Stimulated activated CD8-positive, alpha-beta memory T cell treated with anti-CD3 and anti-CD28 coated beads, Interleukin-2, amount 100 ng/mL, for 1 hour (primary cell): ENCODE data around the gene ACTN3.
"Not testable (repeated sequence)": the region's sequence is repeated elsewhere in the genome, so short reads cannot be mapped to it uniquely, and the experiment has no call there.

ENCODE experiments used
- DNase-seq, 2 donors: peaks; one replicate each; pipeline ENCODE4 v3.0.0-alpha.2; 2020; ENCODE audit warnings: low read depth in 2 of 2

Gene ACTN3

GRCh38 chr11:66564538-66564937 is 17.8 kb downstream of the ACTN3 start:
- no peak for DNase-seq

- DNase-seq, result no peak
Observed at GRCh38 chr11:66564984-66565383, 18.3 kb downstream of the ACTN3 start.

GRCh38 chr11:66566221-66566620 is 19.5 kb downstream of the ACTN3 start:
- DNase-seq, result no peak

GRCh38 chr11:66567787-66568123 is 21.1 kb downstream of the ACTN3 start:
- DNase-seq, result no peak

- peak; percentile 59 to 62 for DNase-seq
Observed at GRCh38 chr11:66568124-66568916, 21.6 kb downstream of the ACTN3 start, which contains the start of gene CTSF. Gene CTSF, minus strand, starts transcription at chr11:66568606. Its CDS starts 120 bp downstream, at chr11:66568486.

GRCh38 chr11:66569076-66569475 is 22.4 kb downstream of the ACTN3 start:
- DNase-seq, result no peak

- no peak for DNase-seq
Observed at GRCh38 chr11:66570079-66570849, 23.6 kb downstream of the ACTN3 start.

GRCh38 chr11:66570850-66571180 is 24.1 kb downstream of the ACTN3 start:
- no peak for DNase-seq

- DNase-seq, result peak; percentile 60 to 61
Observed at GRCh38 chr11:66579017-66579606, 32.4 kb downstream of the ACTN3 start.

- DNase-seq, result no peak
Observed at GRCh38 chr11:66580803-66581202, 34.1 kb downstream of the ACTN3 start.

- DNase-seq, result no peak
Observed at GRCh38 chr11:66581261-66581660, 34.6 kb downstream of the ACTN3 start.

- DNase-seq, result not testable (repeated sequence)
Observed at GRCh38 chr11:66582565-66583147, 36.0 kb downstream of the ACTN3 start.

- not testable (repeated sequence) for DNase-seq
Observed at GRCh38 chr11:66585447-66585846, 38.7 kb downstream of the ACTN3 start.

GRCh38 chr11:66586136-66586535 is 39.4 kb downstream of the ACTN3 start:
- DNase-seq, result no peak

- DNase-seq, result not testable (repeated sequence)
Observed at GRCh38 chr11:66589315-66589714, 42.6 kb downstream of the ACTN3 start.

GRCh38 chr11:66589996-66590675 is 43.4 kb downstream of the ACTN3 start:
- no peak for DNase-seq

GRCh38 chr11:66591175-66591574 is 44.5 kb downstream of the ACTN3 start:
- no peak for DNase-seq

GRCh38 chr11:66592457-66593302 is 46.0 kb downstream of the ACTN3 start, which contains the start of the genes CCDC87 and CCS:
Gene CCDC87, minus strand, starts transcription at chr11:66593063. Its CDS starts 48 bp downstream, at chr11:66593015.
Gene CCS, plus strand, starts transcription at chr11:66593185. Its CDS starts 77 bp downstream, at chr11:66593262.
- peak; percentile 98 to 99 for DNase-seq

GRCh38 chr11:66593303-66593635 is 46.6 kb downstream of the ACTN3 start:
- no peak for DNase-seq

GRCh38 chr11:66593650-66594049 is 46.9 kb downstream of the ACTN3 start:
- DNase-seq, result no peak
